BE2C (cell line): ENCODE measurements around the gene ATF7IP.
"Not testable (repeated sequence)": the region's sequence is repeated elsewhere in the genome, so short reads cannot be mapped to it uniquely, and the experiment has no call there.

Experiments
- DNase-seq: peaks from one replicate; pipeline ENCODE4 v3.0.0-alpha.2; 2020
- H3K27me3 ChIP-seq: fragments of 250-450 bp; sonication (Bioruptor Pico); 2 replicates; pipeline ENCODE4 v1.5.1; 2020; ENCODE audit warnings: mild to moderate bottlenecking
- H3K36me3 ChIP-seq: fragments of 250-450 bp; sonication (Bioruptor Pico); 2 replicates; pipeline ENCODE4 v1.5.1; 2020; ENCODE audit warnings: mild to moderate bottlenecking
- H3K4me1 ChIP-seq: fragments of 250-450 bp; sonication (Bioruptor Pico); 2 replicates; pipeline ENCODE4 v1.5.1; 2020
- H3K4me3 ChIP-seq: 2 replicates; pipeline ENCODE4 v1.5.1; 2011; ENCODE audit warnings: low read depth, low read length
- H3K9me3 ChIP-seq: fragments of 250-450 bp; sonication (Bioruptor Pico); 2 replicates; pipeline ENCODE4 v1.5.1; 2020
- TF ChIP-seq, protein P1 (sequence below): IDR thresholded peaks from 2 replicates; pipeline ENCODE4 v1.5.1; 2012; ENCODE audit warnings: mild to moderate bottlenecking, low read depth, low read length

ATF7IP gene

DNA sequence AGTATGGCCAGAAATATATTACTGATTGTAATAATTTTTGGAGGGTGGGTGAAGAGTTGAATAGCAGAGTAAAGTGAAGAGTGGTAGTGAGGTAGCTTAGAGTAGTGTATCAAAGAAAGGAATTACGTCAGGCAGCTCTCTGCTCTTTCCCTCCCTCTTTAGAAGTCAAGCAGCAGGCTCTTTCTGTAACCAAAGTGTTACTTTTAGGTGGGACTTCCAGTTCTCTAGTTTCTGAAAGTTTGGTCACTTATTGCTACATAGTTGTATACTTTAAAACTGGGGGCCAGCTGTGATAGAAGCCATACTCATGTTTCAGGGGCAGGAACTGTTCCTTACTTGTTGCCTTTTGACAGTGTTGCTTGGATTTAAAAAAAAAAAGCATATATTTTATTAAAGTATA is 30.6 kb downstream of the ATF7IP start:
- TF ChIP-seq, protein P1, sequence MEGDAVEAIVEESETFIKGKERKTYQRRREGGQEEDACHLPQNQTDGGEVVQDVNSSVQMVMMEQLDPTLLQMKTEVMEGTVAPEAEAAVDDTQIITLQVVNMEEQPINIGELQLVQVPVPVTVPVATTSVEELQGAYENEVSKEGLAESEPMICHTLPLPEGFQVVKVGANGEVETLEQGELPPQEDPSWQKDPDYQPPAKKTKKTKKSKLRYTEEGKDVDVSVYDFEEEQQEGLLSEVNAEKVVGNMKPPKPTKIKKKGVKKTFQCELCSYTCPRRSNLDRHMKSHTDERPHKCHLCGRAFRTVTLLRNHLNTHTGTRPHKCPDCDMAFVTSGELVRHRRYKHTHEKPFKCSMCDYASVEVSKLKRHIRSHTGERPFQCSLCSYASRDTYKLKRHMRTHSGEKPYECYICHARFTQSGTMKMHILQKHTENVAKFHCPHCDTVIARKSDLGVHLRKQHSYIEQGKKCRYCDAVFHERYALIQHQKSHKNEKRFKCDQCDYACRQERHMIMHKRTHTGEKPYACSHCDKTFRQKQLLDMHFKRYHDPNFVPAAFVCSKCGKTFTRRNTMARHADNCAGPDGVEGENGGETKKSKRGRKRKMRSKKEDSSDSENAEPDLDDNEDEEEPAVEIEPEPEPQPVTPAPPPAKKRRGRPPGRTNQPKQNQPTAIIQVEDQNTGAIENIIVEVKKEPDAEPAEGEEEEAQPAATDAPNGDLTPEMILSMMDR = no peak
- Histone ChIP-seq H3K4me1 (peaks cover 3% of the 10 kb centered on the region; the same call in 1 of the 2 replicates), H3K4me3 (no peak overlapping the region), H3K9me3 (no peaks in the 10 kb centered on the region), H3K36me3 (no peaks in the 10 kb centered on the region), H3K27me3 (no peaks in the 10 kb centered on the region)
- DNase-seq = no peak

DNA sequence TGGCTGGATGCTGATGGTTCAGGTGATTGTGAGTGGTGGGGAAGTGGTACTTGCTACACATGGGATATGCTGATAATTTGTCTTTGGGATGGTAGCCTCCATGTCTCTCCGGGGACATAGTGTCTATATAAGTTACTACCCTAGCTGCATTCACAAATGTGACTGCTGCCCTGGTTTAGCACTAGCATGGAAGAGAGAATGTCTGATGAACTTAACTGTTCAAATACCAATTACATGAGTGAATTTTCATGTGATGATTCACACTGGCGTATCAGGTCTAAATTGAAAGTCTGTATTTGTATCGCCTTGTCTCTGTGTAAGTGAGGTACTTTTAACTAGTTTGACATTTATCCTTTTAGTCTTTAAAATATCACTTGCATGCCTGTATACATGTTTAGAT is 34.4 kb downstream of the ATF7IP start:
- TF ChIP-seq, protein P1 = no peak
- H3K27me3 ChIP-seq = no peaks in the 10 kb centered on the region
- H3K4me3 ChIP-seq = no peak overlapping the region
- H3K4me1 ChIP-seq = peaks cover 6% of the 10 kb centered on the region
- H3K9me3 ChIP-seq = no peaks in the 10 kb centered on the region
- DNase-seq = no peak
- no peaks in the 10 kb centered on the region for H3K36me3 ChIP-seq

DNA sequence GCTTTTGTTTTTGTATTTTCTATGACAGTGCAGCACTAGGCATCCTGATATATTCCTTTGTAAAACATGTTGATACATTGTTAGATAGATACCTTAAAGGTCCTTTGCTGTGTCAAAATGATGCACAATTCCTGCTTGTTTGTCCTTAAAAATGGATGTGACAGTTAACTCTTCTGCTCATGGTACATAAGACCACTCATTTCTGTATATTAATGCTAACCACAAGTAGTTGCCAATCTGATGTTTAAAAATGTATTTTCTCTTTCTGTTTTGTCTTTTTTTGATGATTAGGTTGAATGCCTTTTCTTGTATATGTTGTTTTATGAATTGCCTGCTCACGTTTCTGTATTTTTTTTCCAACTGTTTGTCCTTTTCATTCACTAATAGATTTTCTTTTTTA is 35.1 kb downstream of the ATF7IP start:
- H3K36me3 ChIP-seq = no peaks in the 10 kb centered on the region
- H3K4me3 ChIP-seq = no peak overlapping the region
- no peak for DNase-seq
- H3K9me3 ChIP-seq = no peaks in the 10 kb centered on the region
- H3K27me3 ChIP-seq = no peaks in the 10 kb centered on the region
- peaks cover 6% of the 10 kb centered on the region for H3K4me1 ChIP-seq
- TF ChIP-seq, protein P1 = no peak

DNA sequence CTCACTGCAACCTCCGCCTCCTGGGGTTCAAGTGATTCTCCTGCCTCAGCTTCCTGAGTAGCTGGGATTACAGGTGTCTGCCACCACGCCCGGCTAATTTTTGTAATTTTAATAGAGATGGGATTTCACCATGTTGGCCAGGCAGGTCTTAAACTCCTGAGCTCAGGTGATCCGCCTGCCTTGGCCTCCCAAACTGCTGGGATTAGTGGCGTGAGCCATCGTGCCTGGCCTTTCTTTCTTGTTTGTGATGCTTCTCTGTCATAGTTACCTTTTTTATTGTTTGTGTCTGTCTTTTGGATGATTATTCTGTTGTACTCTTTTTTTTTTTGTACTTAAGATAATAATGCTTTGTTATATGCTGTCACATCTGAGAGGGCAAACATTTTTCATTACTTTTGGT is 35.8 kb downstream of the ATF7IP start:
- H3K4me1 ChIP-seq, H3K4me3 ChIP-seq, DNase-seq, H3K36me3 ChIP-seq, H3K27me3 ChIP-seq, H3K9me3 ChIP-seq: not testable (repeated sequence)

DNA sequence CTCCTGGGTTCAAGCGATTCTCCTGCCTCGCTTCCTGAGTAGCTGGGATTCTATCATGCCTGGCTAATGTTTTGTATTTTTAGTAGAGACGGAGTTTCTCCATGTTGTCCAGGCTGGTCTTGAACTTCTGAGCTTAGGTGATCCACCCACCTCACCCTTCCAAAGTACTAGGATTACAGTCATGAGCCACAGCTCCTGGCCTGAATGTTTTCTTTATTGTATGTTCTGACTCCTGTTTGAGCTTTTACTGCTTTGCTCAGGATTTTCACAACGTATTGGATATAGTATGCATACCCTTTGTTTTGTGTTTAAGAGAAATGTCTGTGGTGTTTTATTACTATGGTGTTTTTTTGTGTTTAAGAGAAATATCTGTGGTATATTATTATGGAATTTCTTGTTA is 37.2 kb downstream of the ATF7IP start:
- Histone ChIP-seq H3K36me3 (no peaks in the 10 kb centered on the region), H3K9me3 (no peaks in the 10 kb centered on the region), H3K27me3 (no peaks in the 10 kb centered on the region), H3K4me1 (peaks cover 6% of the 10 kb centered on the region), H3K4me3 (no peak overlapping the region)
- TF ChIP-seq, protein P1 = no peak
- DNase-seq = no peak

DNA sequence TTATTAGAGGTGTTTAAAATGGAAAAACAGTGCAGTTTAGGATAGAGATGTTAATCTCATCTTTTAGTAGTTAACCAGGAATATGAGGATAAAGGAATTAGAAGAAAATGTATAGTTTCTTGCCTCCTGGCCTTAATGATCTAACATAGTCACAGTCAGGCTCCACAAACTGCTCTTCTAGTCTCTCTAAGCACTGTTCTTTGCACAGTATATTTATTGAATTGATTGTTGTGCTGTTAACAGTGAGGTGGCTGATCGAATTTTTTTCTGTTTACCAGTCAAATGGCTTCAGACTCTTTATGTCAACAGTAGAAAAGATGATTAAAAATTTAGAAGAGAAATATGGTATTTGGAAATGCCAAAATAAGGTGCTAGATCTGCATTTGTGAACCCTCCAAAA is 37.8 kb downstream of the ATF7IP start:
- Histone ChIP-seq H3K4me3 (peak overlapping the region; percentile 29; the same call in 1 of the 2 replicates), H3K27me3 (no peaks in the 10 kb centered on the region), H3K36me3 (no peaks in the 10 kb centered on the region), H3K4me1 (peaks cover 6% of the 10 kb centered on the region), H3K9me3 (no peaks in the 10 kb centered on the region)
- no peak for DNase-seq
- TF ChIP-seq, protein P1 = no peak

DNA sequence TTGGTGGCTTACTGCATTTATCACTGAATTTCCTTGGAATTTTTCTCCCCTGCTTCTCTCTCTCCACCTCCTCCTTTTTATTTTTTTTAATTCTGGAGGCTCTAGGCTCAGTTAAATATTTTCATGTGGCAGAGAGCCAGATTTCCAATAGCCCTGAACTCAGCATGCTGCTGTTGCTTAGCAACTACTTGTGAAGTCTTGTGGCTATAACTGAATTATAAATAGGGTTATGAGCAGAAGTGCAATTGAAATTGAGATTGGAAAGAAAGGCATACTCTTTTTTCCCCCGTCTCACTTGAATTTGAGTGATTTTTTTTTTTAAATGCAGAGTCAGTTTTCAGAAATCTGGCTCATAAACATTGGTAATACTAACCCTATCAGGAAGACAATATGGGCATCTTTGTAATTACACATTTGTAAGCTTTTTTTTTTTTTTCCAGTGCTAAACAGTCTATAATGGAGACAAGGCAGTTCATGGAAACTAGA is 38.3 kb downstream of the ATF7IP start:
- Histone ChIP-seq H3K27me3 (no peaks in the 10 kb centered on the region), H3K4me3 (peak overlapping the region; percentile 29), H3K4me1 (peaks cover 6% of the 10 kb centered on the region), H3K36me3 (no peaks in the 10 kb centered on the region), H3K9me3 (no peaks in the 10 kb centered on the region)
- TF ChIP-seq, protein P1 = no peak
- peak; percentile 22 for DNase-seq

DNA sequence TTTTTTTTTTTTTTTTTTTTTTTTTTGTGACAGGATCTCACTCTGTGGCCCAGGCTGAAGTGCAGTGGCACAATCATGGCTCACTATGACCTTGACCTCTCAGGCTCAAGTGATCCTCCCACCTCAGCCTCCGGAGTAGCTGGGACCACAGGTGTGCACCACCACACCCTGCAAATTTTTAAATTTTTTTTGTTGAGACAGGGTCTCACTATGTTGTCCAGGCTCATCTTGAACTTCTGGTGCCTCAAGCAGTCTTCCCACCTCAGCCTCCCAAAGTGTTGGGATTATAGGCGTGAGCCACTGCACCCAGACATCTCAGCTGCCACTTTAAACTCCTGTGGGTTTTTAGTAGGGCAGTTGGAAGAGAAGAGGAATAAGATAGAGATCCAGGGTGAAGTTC is 39.9 kb downstream of the ATF7IP start:
- not testable (repeated sequence) for H3K4me3 ChIP-seq, H3K9me3 ChIP-seq, H3K27me3 ChIP-seq, H3K36me3 ChIP-seq, H3K4me1 ChIP-seq, DNase-seq
